GM12878 (cell line): ENCODE data around the gene PPP1R27. TPM values are rescaled to one million over a fixed set of nuclear protein-coding genes. Genes with fewer than 3 reads are reported as not detected.

Experiments used
- ATF2 ChIP-seq: IDR thresholded peaks from 2 replicates; pipeline ENCODE4 v1.6.1; 2012; ENCODE audit warnings: low read length, inconsistent platforms
- CREM ChIP-seq: IDR thresholded peaks from 2 replicates; pipeline ENCODE4 v1.6.1; 2014; ENCODE audit warnings: antibody characterized with exemption, low read depth
- HDAC6 ChIP-seq: fragments of 200-600 bp; sonication (generic); IDR thresholded peaks from one replicate; pipeline ENCODE4 v1.8.0; 2017; ENCODE audit warnings: antibody characterized with exemption; ENCODE audit not compliant: unreplicated experiment
- NFIC ChIP-seq: IDR thresholded peaks from 2 replicates; pipeline ENCODE4 v1.6.1; 2012; ENCODE audit warnings: low read depth, mild to moderate bottlenecking, inconsistent platforms, low read length, moderate library complexity
- NR2C1 ChIP-seq: fragments of 450-650 bp; IDR thresholded peaks from 2 replicates; pipeline ENCODE4 v1.6.1; 2017; ENCODE audit warnings: antibody characterized with exemption, mild to moderate bottlenecking, moderate library complexity
- POLR2AphosphoS5 ChIP-seq: IDR thresholded peaks from 2 replicates; pipeline ENCODE4 v1.6.1; 2011; ENCODE audit warnings: mild to moderate bottlenecking, low read length, inconsistent platforms
- RBBP5 ChIP-seq: fragments of 200-600 bp; sonication (generic); conservative IDR thresholded peaks from 2 replicates; pipeline ENCODE4 v1.6.1; 2016
- RELB ChIP-seq: fragments of 450-650 bp; IDR thresholded peaks from 2 replicates; pipeline ENCODE4 v1.6.1; 2017; ENCODE audit warnings: low read depth, mild to moderate bottlenecking, moderate library complexity
- RFX5 ChIP-seq: IDR thresholded peaks from 2 replicates; pipeline ENCODE4 v1.6.1; 2011; ENCODE audit warnings: low read depth, low read length, improper control_type of control experiment
- SIN3A ChIP-seq: IDR thresholded peaks from 2 replicates; pipeline ENCODE4 v1.6.1; 2012; ENCODE audit warnings: low read depth, low read length, improper control_type of control experiment
- TCF7 ChIP-seq: IDR thresholded peaks from 2 replicates; pipeline ENCODE4 v1.6.1; 2014; ENCODE audit warnings: antibody characterized with exemption, borderline replicate concordance
- ZBTB40 ChIP-seq: fragments of 450-650 bp; IDR thresholded peaks from 2 replicates; pipeline ENCODE4 v1.6.1; 2016; ENCODE audit warnings: mild to moderate bottlenecking, moderate library complexity, borderline replicate concordance
- ZNF592 ChIP-seq: fragments of 450-650 bp; IDR thresholded peaks from 2 replicates; pipeline ENCODE4 v1.6.1; 2017; ENCODE audit warnings: mild to moderate bottlenecking, moderate library complexity
- polyA plus RNA-seq, 11 experiments: library from polyadenylated mRNA; depleted of rRNA in 4 of 11; unstranded in 6 of 11; stranded (reverse) in 5 of 11; fragments of >200 nt; fragmentation: Nextera tagmentation in 4 of 11; fragmentation: Illumina TruSeq in 1 of 11; extraction: Ambion mirVana in 4 of 11; extraction: Trizol in 1 of 11; gene quantifications; 1 replicate in 1 of 11; 2 replicates in 10 of 11; pipeline versions ENCODE4 v1.2.1 to v1.2.3, GENCODE V29; 2011 to 2016; ENCODE audit warnings: inconsistent platforms in 2 of 11, missing spikeins in 2 of 11, low read depth in 1 of 11
- total RNA-seq, 4 experiments: library from RNA; depleted of rRNA in 3 of 4; stranded (reverse); fragments of >200 nt in 3 of 4; fragmentation: Illumina TruSeq in 1 of 4; extraction: Trizol in 1 of 4; gene quantifications; 2 replicates each; pipeline versions ENCODE4 v1.2.1 to v1.2.3, GENCODE V29; 2013 to 2021

PPP1R27 gene
- total and polyA plus RNA-seq, 10 of the 15 experiments (the other 5 are each of a cell fraction or from before 2014, with no cell fraction given): 0.17 to 1.6 (median 0.49) TPM; not detected in 3

- TF ChIP-seq ZNF592 (no peak), NR2C1 (no peak), RFX5 (peak; percentile 89), CREM (peak; percentile 93), HDAC6 (no peak), ZBTB40 (peak; percentile 94), ATF2 (no peak; the same call in 1 of the 2 replicates), SIN3A (no peak; the same call in 1 of the 2 replicates), TCF7 (no peak), RELB (peak; percentile 52; the same call in 1 of the 2 replicates), RBBP5 (no peak), POLR2AphosphoS5 (peak; percentile 75), NFIC (no peak)
These were observed 26.1 kb upstream of the PPP1R27 start (continued) for GRCh38 chr17:81860756-81861568.
